GM12874 (cell line): Measurements from ENCODE around the gene CSH2.

Experiments used
- CTCF ChIP-seq: IDR thresholded peaks from 2 replicates; pipeline ENCODE4 v1.5.1; 2011; ENCODE audit warnings: low read depth, mild to moderate bottlenecking, control low read depth, low read length, moderate library complexity; ENCODE audit not compliant: insufficient read depth

The CSH2 gene

GRCh38 chr17:63833026-63833740 lies 40.3 kb downstream of the CSH2 start:
- no peak for TF ChIP-seq CTCF

- TF ChIP-seq CTCF, result no peak
Measured at GRCh38 chr17:63832455-63832854, 41.0 kb downstream of the CSH2 start.

GRCh38 chr17:63832014-63832413 lies 41.5 kb downstream of the CSH2 start:
- no peak for TF ChIP-seq CTCF

- TF ChIP-seq CTCF, result no peak
Measured at GRCh38 chr17:63831505-63831904, 42.0 kb downstream of the CSH2 start.

GRCh38 chr17:63830904-63831491 lies 42.5 kb downstream of the CSH2 start:
- TF ChIP-seq CTCF, result no peak

- no peak for TF ChIP-seq CTCF
Measured at GRCh38 chr17:63830278-63830677, 43.2 kb downstream of the CSH2 start.

GRCh38 chr17:63828936-63829335 lies 44.5 kb downstream of the CSH2 start:
- no peak for TF ChIP-seq CTCF
